Body of pancreas (tissue), 4 donors: Measurements from ENCODE around the gene RAB11FIP4.

Experiments used
- POLR2A ChIP-seq, 3 donors: fragments of 450-650 bp; IDR thresholded peaks; one replicate each; pipeline ENCODE4 v1.6.1; 2016; ENCODE audit warnings: antibody characterized with exemption in 3 of 3, mild to moderate bottlenecking in 2 of 3
- TF ChIP-seq, protein P1 (sequence below), 7 experiments: fragments of 450-650 bp in 4 of 7; fragments of 200-600 bp in 3 of 7; sonication (generic) in 3 of 7; IDR thresholded peaks; one replicate each; pipeline ENCODE4 v1.5.1; 2016 to 2019; ENCODE audit warnings: antibody characterized with exemption in 7 of 7

DNA sequence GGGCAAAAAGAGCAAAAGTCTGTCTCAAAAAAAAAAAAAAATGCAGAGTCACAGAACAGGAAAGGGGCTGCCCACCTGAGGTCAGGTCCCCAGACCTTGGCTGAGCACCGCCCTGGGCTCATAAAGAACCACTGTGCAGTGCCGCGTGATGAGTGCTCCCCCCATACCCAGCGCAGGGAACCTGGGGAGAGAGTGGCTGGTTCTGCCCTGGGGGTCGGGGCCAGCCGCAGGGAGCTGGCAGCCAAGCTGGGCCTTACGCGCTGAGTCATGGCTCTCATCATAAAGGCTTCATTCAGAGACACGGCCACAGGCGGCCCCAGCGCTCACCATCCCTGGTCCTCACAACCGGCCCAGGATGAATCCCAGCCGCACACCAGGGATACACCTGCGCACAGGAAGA lies 80.7 kb downstream of the RAB11FIP4 start:
- TF ChIP-seq, protein P1, sequence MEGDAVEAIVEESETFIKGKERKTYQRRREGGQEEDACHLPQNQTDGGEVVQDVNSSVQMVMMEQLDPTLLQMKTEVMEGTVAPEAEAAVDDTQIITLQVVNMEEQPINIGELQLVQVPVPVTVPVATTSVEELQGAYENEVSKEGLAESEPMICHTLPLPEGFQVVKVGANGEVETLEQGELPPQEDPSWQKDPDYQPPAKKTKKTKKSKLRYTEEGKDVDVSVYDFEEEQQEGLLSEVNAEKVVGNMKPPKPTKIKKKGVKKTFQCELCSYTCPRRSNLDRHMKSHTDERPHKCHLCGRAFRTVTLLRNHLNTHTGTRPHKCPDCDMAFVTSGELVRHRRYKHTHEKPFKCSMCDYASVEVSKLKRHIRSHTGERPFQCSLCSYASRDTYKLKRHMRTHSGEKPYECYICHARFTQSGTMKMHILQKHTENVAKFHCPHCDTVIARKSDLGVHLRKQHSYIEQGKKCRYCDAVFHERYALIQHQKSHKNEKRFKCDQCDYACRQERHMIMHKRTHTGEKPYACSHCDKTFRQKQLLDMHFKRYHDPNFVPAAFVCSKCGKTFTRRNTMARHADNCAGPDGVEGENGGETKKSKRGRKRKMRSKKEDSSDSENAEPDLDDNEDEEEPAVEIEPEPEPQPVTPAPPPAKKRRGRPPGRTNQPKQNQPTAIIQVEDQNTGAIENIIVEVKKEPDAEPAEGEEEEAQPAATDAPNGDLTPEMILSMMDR (IDR thresholded peaks at IDR 0.05): no peak
- no peak for TF ChIP-seq POLR2A (IDR thresholded peaks at IDR 0.05)
